ENCODE measurements around the gene NXN.
"Not testable (repeated sequence)": the region's sequence is repeated elsewhere in the genome, so short reads cannot be mapped to it uniquely, and the experiment has no call there.

NXN gene

DNA sequence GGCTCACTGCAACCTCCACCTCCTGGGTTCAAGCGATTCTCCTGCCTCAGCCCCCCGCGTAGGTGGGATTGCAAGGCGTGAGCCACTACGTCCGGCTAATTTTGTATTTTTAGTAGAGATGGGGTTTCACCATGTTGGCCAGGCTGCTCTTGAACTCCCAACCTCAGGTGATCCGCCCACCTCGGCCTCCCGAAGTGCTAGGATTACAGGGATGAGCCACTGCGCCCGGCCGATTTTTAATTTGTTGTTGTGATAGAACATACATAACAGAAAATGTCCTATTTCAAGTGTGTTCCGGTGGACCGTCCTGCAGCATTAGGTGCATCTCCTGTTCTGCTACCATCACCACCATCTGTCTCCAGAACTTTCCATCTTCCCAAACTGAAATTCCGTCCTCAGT, 55.3 kb downstream of the NXN start:
- not testable (repeated sequence) for H3K4me3 ChIP-seq (ENCODE audit: low read length); H3K4me2 ChIP-seq (ENCODE audit: low read length); H3K27me3 ChIP-seq (ENCODE audit: control insufficient read depth, insufficient read depth, low read length); H3K9me3 ChIP-seq (replicated peaks; ENCODE audit: low read length); H3K9ac ChIP-seq (ENCODE audit: low read depth, low read length); H3K36me3 ChIP-seq (ENCODE audit: insufficient read depth, low read length)
- H3K4me1 ChIP-seq (ENCODE audit: control insufficient read depth, insufficient read depth, low read length): peaks cover 18% of the 10 kb centered on the region

DNA sequence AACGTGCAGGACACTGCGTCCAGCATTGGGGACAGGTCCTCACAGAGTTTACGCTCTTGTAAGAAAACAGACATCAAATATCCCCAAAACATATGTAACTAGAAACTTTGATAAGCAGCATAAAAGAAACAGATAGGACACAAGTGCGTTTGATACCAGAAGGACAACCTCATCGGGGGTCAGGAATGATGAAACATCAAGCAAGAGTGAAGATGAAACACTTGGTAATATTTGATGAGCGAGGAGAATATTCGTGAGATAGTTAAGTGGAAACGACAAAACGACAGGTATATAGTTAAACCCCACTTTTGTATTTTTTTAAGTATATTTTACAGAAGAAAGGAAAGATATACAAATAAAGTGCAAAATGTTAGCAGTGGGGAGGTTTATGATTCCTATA, 55.9 kb downstream of the NXN start:
- Histone ChIP-seq H3K4me1 (ENCODE audit: control insufficient read depth, insufficient read depth, low read length) (peaks cover 16% of the 10 kb centered on the region), H3K9me3 (replicated peaks; ENCODE audit: low read length) (no peaks in the 10 kb centered on the region), H3K4me3 (ENCODE audit: low read length) (no peak overlapping the region)

DNA sequence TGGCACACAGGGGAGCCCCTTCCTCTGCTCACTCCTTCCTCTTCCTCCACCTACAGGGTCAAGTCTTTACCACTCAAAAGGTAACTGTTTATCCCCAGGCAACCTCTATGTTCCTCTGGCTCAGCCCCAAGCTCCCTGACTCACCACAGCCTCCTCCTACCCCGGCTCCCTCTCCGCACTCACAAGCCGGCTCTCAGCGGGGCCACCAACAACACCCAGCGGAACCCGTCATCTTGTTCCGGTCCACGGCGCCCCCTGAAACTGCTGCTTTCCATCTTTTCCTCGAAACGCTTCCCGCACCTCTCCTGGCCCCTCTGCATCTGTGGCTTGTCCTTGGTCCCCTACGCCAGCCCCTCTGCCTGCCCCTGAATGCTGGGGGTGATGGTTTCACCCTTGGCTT, 58.4 kb downstream of the NXN start:
- Histone ChIP-seq H3K4me2 (ENCODE audit: low read length) (no peak overlapping the region), H3K9ac (ENCODE audit: low read depth, low read length) (no peak overlapping the region), H3K4me3 (ENCODE audit: low read length) (no peak overlapping the region), H3K9me3 (replicated peaks; ENCODE audit: low read length) (no peaks in the 10 kb centered on the region), H3K4me1 (ENCODE audit: control insufficient read depth, insufficient read depth, low read length) (no peaks in the 10 kb centered on the region), H3K27me3 (ENCODE audit: control insufficient read depth, insufficient read depth, low read length) (no peaks in the 10 kb centered on the region), H3K36me3 (ENCODE audit: insufficient read depth, low read length) (no peaks in the 10 kb centered on the region)

More for the DNA sequence above, 55.9 kb downstream of the NXN start:
- H3K36me3 ChIP-seq (ENCODE audit: insufficient read depth, low read length): no peaks in the 10 kb centered on the region
- no peaks in the 10 kb centered on the region for H3K27me3 ChIP-seq (ENCODE audit: control insufficient read depth, insufficient read depth, low read length)
- H3K9ac ChIP-seq (ENCODE audit: low read depth, low read length): no peak overlapping the region
- no peak overlapping the region for H3K4me2 ChIP-seq (ENCODE audit: low read length)

DNA sequence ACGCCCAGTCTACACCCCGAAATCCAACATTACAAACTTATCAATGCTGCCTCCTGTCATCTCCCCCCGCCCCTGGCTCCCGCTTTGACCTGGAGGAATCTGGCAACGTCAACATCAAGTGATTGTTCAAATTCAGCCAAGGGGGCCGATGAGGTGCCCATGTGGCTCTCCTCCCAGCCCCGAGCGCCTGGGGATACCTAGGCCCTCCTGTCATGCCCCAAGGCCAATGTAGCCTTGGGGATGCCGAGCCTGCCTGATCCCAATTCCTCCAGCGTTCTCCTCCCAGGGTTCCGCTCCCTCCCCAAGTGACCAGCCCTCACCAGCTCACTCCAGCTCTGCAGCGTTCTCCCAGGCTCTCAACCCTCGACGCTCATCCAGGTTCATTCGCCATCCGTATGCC, 59.4 kb downstream of the NXN start:
- no peak overlapping the region for H3K4me3 ChIP-seq (ENCODE audit: low read length)
- no peak overlapping the region for H3K4me2 ChIP-seq (ENCODE audit: low read length)
- H3K27me3 ChIP-seq (ENCODE audit: control insufficient read depth, insufficient read depth, low read length): no peaks in the 10 kb centered on the region
- no peaks in the 10 kb centered on the region for H3K9me3 ChIP-seq (replicated peaks; ENCODE audit: low read length)
- H3K36me3 ChIP-seq (ENCODE audit: insufficient read depth, low read length): no peaks in the 10 kb centered on the region
- no peak overlapping the region for H3K9ac ChIP-seq (ENCODE audit: low read depth, low read length)
- no peaks in the 10 kb centered on the region for H3K4me1 ChIP-seq (ENCODE audit: control insufficient read depth, insufficient read depth, low read length)

DNA sequence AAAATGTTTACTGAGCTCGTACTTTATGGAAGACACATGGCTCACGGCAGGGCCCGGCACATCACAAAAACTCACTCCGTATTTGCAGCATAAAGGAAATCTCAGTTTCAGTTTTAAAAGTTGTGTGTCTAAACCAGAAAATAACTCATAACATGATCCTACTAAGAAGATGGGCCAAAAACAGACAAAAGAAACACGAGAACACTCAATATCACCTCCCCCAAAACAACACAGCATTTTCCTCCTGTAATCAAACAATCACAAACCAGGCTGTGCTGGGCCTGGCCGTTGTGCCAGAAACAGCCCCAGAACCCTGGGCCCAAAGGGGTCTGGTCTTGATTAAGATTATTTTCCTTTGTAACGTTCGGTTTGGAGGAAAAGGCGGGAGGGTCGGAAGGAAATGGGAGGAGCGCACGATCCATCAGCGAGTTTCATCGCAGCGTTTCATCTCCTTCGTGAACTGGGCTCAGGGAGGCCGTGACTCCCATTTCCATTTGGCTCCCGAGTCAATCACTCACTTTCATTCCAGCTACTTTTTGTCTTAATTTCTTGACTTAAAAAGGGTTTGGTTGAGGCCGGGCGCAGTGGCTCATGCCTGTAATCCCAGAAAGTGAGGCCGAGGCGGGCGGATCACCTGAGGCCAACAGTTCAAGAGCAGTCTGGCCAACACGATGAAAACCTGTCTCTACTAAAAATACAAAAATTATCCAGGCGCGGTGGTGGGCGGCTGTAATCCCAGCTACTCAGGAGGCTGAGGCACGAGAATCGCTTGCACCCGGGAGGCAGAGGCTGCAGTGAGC, 61.4 kb downstream of the NXN start:
- Histone ChIP-seq H3K27me3 (ENCODE audit: control insufficient read depth, insufficient read depth, low read length) (no peaks in the 10 kb centered on the region), H3K4me2 (ENCODE audit: low read length) (no peak overlapping the region), H3K4me3 (ENCODE audit: low read length) (no peak overlapping the region), H3K36me3 (ENCODE audit: insufficient read depth, low read length) (no peaks in the 10 kb centered on the region), H3K9me3 (replicated peaks; ENCODE audit: low read length) (no peaks in the 10 kb centered on the region), H3K9ac (ENCODE audit: low read depth, low read length) (no peak overlapping the region), H3K4me1 (ENCODE audit: control insufficient read depth, insufficient read depth, low read length) (no peaks in the 10 kb centered on the region)

DNA sequence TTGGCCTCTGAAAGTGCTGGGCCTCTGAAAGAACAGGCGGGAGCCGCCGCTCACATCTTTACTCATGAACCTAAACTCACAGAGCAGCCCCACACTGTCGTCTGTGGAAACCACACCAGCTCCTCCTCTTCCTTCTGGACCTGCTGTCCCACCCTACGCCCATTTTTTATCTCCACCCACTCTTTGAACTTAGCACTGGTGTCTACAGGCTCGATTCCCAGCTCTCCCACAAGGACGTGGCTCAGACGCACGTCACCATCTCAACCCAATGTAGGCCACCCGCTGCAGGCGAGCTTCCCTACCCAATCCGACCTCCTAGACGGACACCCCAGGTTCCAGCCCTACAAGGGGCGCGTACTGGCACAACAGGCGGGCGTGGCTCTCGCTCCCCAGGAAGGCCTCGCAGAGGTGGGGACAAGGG, 62.2 kb downstream of the NXN start:
- no peaks in the 10 kb centered on the region for H3K27me3 ChIP-seq (ENCODE audit: control insufficient read depth, insufficient read depth, low read length)
- no peak overlapping the region for H3K9ac ChIP-seq (ENCODE audit: low read depth, low read length)
- no peak overlapping the region for H3K4me3 ChIP-seq (ENCODE audit: low read length)
- no peak overlapping the region for H3K4me2 ChIP-seq (ENCODE audit: low read length)
- H3K9me3 ChIP-seq (replicated peaks; ENCODE audit: low read length): no peaks in the 10 kb centered on the region
- H3K36me3 ChIP-seq (ENCODE audit: insufficient read depth, low read length): no peaks in the 10 kb centered on the region
- H3K4me1 ChIP-seq (ENCODE audit: control insufficient read depth, insufficient read depth, low read length): no peaks in the 10 kb centered on the region

DNA sequence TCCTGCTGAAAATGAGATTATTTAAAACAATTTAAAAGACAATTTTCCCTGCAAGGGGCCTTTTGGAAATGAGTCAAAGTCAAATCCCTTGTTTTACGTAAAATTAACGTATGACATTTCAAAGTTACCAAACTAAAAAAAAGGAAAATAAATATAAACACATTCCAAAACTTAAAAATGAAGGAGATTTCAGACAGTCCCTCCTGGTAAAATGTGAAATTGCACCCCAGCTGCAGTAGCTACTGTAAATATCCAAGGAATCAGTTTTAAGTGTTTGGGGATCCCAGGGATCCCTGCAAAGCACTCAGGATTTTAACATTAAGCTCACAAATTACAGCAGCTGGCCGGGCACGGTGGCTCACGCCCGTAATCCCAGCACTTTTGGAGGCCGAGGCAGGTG, 63.3 kb downstream of the NXN start:
- Histone ChIP-seq H3K4me3 (ENCODE audit: low read length) (no peak overlapping the region), H3K27me3 (ENCODE audit: control insufficient read depth, insufficient read depth, low read length) (no peaks in the 10 kb centered on the region), H3K4me2 (ENCODE audit: low read length) (no peak overlapping the region), H3K9ac (ENCODE audit: low read depth, low read length) (no peak overlapping the region), H3K4me1 (ENCODE audit: control insufficient read depth, insufficient read depth, low read length) (no peaks in the 10 kb centered on the region), H3K36me3 (ENCODE audit: insufficient read depth, low read length) (no peaks in the 10 kb centered on the region), H3K9me3 (replicated peaks; ENCODE audit: low read length) (no peaks in the 10 kb centered on the region)

DNA sequence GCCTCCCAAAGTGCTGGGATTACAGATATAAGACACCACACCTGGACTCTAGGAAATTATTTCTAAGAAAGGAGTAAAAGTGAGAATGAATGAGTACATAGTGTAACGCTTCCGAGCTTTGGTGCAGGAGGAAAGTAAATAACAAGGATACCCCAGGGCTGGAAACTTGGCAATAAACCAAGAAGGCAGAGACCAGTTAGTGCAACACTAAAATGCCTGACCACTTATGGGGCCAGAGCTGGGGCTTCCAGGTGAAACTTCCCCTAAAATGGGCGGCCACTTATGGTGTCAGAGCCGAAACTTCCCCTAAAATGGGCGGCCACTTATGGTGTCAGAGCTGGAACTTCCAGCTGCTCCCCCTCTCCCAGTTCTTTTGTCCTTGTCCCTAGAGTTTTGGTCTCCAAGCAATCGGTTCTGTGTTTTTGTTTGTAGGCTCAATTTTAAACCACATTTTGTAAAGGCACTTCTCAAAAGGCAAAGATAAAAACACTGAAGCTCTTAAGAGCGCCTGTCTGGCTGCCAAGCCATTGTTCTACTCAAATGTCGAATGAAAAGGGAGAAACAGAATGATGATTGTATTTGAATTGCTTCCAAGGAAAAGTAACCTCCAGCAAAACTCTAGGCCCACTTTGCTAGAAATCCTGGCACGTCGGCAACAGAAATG, 63.9 kb downstream of the NXN start:
- no peaks in the 10 kb centered on the region for H3K9me3 ChIP-seq (replicated peaks; ENCODE audit: low read length)
- H3K4me1 ChIP-seq (ENCODE audit: control insufficient read depth, insufficient read depth, low read length): no peaks in the 10 kb centered on the region
- H3K4me3 ChIP-seq (ENCODE audit: low read length): no peak overlapping the region
- H3K36me3 ChIP-seq (ENCODE audit: insufficient read depth, low read length): no peaks in the 10 kb centered on the region
- no peak overlapping the region for H3K9ac ChIP-seq (ENCODE audit: low read depth, low read length)
- no peak overlapping the region for H3K4me2 ChIP-seq (ENCODE audit: low read length)
- H3K27me3 ChIP-seq (ENCODE audit: control insufficient read depth, insufficient read depth, low read length): peaks cover 1% of the 10 kb centered on the region

DNA sequence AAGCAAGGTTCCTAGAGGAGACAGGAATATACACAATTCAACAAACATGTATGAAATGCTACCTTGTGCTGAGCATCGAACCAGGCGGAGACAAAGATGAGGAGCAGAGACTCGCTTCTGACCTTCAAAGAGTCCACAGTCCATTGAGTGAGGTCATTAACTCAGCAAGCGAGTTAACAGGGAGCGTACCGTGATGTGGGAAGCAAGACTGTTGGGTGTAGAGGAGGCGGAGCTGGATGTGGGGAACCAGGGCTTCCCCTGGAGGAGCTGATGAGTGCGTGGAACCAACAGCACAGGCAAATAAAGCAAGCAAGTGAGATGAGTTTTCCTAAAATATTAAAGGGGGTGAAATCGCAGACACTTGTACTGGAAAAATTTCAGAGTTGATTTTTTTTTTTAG, 65.0 kb downstream of the NXN start:
- H3K36me3 ChIP-seq (ENCODE audit: insufficient read depth, low read length): no peaks in the 10 kb centered on the region
- H3K4me2 ChIP-seq (ENCODE audit: low read length): no peak overlapping the region
- H3K4me1 ChIP-seq (ENCODE audit: control insufficient read depth, insufficient read depth, low read length): no peaks in the 10 kb centered on the region
- H3K4me3 ChIP-seq (ENCODE audit: low read length): no peak overlapping the region
- H3K9ac ChIP-seq (ENCODE audit: low read depth, low read length): no peak overlapping the region
- peaks cover 8% of the 10 kb centered on the region for H3K27me3 ChIP-seq (ENCODE audit: control insufficient read depth, insufficient read depth, low read length)
- H3K9me3 ChIP-seq (replicated peaks; ENCODE audit: low read length): no peaks in the 10 kb centered on the region

DNA sequence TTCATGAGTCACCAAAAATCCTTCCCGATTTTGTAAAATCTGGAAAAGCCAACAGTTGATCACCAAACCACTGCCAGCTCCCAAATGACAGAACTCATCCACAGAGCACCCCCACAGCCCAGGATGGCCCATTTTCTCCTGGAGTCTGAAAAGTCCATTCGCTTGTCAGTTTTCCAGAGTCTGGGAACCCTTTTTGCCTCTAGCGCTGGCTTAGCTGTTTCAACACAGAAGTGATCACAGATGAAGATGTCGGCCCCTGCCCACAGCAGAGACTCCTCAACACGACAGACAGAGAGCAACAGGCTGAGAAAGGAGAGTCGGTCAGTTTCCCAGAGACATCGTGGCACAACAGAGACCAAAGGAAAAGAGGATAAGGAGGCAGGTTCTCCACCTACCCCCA, 66.4 kb downstream of the NXN start:
- H3K36me3 ChIP-seq (ENCODE audit: insufficient read depth, low read length): no peaks in the 10 kb centered on the region
- no peak overlapping the region for H3K4me2 ChIP-seq (ENCODE audit: low read length)
- H3K4me1 ChIP-seq (ENCODE audit: control insufficient read depth, insufficient read depth, low read length): no peaks in the 10 kb centered on the region
- H3K4me3 ChIP-seq (ENCODE audit: low read length): no peak overlapping the region
- peaks cover 8% of the 10 kb centered on the region for H3K27me3 ChIP-seq (ENCODE audit: control insufficient read depth, insufficient read depth, low read length)
- H3K9me3 ChIP-seq (replicated peaks; ENCODE audit: low read length): no peaks in the 10 kb centered on the region
- H3K9ac ChIP-seq (ENCODE audit: low read depth, low read length): no peak overlapping the region

DNA sequence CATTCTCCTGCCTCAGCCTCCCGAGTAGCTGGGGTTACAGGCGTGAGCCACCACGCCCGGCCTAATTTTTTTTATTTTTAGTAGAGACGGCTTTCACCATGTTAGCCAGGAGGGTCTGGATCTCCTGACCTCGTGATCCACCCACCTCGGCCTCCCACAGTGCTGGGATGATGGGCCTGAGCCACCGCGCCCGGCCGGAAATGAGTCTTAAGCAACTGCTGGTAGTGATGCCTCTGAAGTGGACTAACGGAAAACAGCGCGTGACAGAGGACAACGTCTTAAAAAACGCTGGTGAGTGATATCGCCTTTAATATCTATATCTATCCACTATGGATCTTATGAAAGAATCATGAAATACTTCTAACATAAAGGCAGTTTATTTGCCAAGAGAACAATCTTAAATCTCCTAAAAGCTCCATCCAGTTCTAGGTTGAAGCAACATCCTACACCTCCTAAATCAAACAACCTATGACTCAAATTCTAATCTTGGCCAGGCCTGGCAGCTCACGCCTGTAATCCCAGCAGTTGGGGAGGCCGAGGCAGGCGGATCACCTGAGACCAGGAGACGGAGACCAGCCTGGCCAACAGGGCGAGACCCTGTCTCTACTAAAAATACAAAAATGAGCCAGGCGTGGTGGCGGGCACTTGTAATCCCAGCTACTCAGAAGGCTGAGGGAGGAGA, 69.8 kb downstream of the NXN start:
- no peaks in the 10 kb centered on the region for H3K4me1 ChIP-seq (ENCODE audit: control insufficient read depth, insufficient read depth, low read length)
- H3K27me3 ChIP-seq (ENCODE audit: control insufficient read depth, insufficient read depth, low read length): peaks cover 8% of the 10 kb centered on the region
- no peaks in the 10 kb centered on the region for H3K9me3 ChIP-seq (replicated peaks; ENCODE audit: low read length)
- no peaks in the 10 kb centered on the region for H3K36me3 ChIP-seq (ENCODE audit: insufficient read depth, low read length)
- no peak overlapping the region for H3K4me3 ChIP-seq (ENCODE audit: low read length)
- no peak overlapping the region for H3K9ac ChIP-seq (ENCODE audit: low read depth, low read length)
- no peak overlapping the region for H3K4me2 ChIP-seq (ENCODE audit: low read length)

Measured in skeletal muscle satellite cell (primary cell).